B cell (primary cell): Measurements from ENCODE around the gene MAU2.

Experiments
- EZH2 ChIP-seq: IDR thresholded peaks from 2 replicates; pipeline ENCODE4 v1.6.1; 2012; ENCODE audit warnings: borderline replicate concordance, low read depth, mild to moderate bottlenecking, moderate library complexity, low read length; ENCODE audit not compliant: insufficient read depth, poor library complexity, severe bottlenecking
- TF ChIP-seq, protein P1 (sequence below): fragments of 200-600 bp; IDR thresholded peaks from one replicate; pipeline ENCODE4 v1.8.0; 2022; ENCODE audit warnings: antibody characterized with exemption, mild to moderate bottlenecking

GRCh38 chr19:19372656-19373416, 52.2 kb downstream of the MAU2 start:
- TF ChIP-seq, protein P1, sequence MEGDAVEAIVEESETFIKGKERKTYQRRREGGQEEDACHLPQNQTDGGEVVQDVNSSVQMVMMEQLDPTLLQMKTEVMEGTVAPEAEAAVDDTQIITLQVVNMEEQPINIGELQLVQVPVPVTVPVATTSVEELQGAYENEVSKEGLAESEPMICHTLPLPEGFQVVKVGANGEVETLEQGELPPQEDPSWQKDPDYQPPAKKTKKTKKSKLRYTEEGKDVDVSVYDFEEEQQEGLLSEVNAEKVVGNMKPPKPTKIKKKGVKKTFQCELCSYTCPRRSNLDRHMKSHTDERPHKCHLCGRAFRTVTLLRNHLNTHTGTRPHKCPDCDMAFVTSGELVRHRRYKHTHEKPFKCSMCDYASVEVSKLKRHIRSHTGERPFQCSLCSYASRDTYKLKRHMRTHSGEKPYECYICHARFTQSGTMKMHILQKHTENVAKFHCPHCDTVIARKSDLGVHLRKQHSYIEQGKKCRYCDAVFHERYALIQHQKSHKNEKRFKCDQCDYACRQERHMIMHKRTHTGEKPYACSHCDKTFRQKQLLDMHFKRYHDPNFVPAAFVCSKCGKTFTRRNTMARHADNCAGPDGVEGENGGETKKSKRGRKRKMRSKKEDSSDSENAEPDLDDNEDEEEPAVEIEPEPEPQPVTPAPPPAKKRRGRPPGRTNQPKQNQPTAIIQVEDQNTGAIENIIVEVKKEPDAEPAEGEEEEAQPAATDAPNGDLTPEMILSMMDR = no peak
- TF ChIP-seq EZH2 = no peak
